Neural crest cell (in vitro differentiated cells): ENCODE measurements around the gene RSPH4A. TPM values are rescaled to one million over a fixed set of nuclear protein-coding genes. Genes with fewer than 3 reads are reported as not detected.
A peak's percentile ranks its signal among the peaks of the same experiment; 100 is the strongest.

Experiments
- DNase-seq: peaks from one replicate; pipeline ENCODE4 v3.0.0; 2021; ENCODE audit warnings: low read depth, mixed read lengths, low spot score
- H3K27ac Mint-ChIP-seq: one replicate; pipeline ENCODE4 v1.8.0; 2021; ENCODE audit warnings: mild to moderate bottlenecking, mixed read lengths; ENCODE audit not compliant: unreplicated experiment
- H3K27me3 Mint-ChIP-seq: 2 replicates; pipeline ENCODE4 v1.8.0; 2021; ENCODE audit warnings: low read depth, mild to moderate bottlenecking, mixed read lengths
- H3K36me3 Mint-ChIP-seq: 2 replicates; pipeline ENCODE4 v1.8.0; 2021; ENCODE audit warnings: low read depth, mild to moderate bottlenecking, mixed read lengths
- H3K4me1 Mint-ChIP-seq: 2 replicates; pipeline ENCODE4 v1.8.0; 2021; ENCODE audit warnings: mixed read lengths
- H3K4me3 Mint-ChIP-seq: one replicate; pipeline ENCODE4 v1.8.0; 2021; ENCODE audit warnings: mild to moderate bottlenecking, mixed read lengths
- H3K9me3 Mint-ChIP-seq: 2 replicates; pipeline ENCODE4 v1.8.0; 2021; ENCODE audit warnings: mixed read lengths
- CTCF ChIP-seq: fragments of 200-600 bp; sonication (generic); conservative IDR thresholded peaks from 2 replicates; pipeline ENCODE4 v1.5.0; 2021; ENCODE audit warnings: antibody characterized with exemption, mild to moderate bottlenecking
- total RNA-seq: library from RNA; stranded (reverse); gene quantifications from 2 replicates; pipeline ENCODE4 v1.2.1, GENCODE V29; 2021

The RSPH4A gene
- total RNA-seq, 1 donor from 2014 or later = 2.4 TPM

- Mint-ChIP-seq H3K4me1 (peaks cover 32% of the 10 kb centered on the region), H3K27ac (no peak overlapping the region), H3K27me3 (peaks cover 15% of the 10 kb centered on the region), H3K4me3 (peak overlapping the region; percentile 100), H3K36me3 (no peaks in the 10 kb centered on the region), H3K9me3 (no peaks in the 10 kb centered on the region)
- no peak for TF ChIP-seq CTCF
- DNase-seq = no peak
Observed at GRCh38 chr6:116667623-116668022, 51.3 kb downstream of the RSPH4A start.

- H3K9me3 Mint-ChIP-seq = no peaks in the 10 kb centered on the region
- TF ChIP-seq CTCF = no peak
- H3K4me1 Mint-ChIP-seq = peaks cover 9% of the 10 kb centered on the region
Observed at GRCh38 chr6:116672306-116672705, 56.0 kb downstream of the RSPH4A start.

GRCh38 chr6:116676021-116676420 is 59.7 kb downstream of the RSPH4A start:
- no peak for TF ChIP-seq CTCF
- H3K27ac Mint-ChIP-seq = no peak overlapping the region
- no peak overlapping the region for H3K4me3 Mint-ChIP-seq
- DNase-seq = no peak
- no peaks in the 10 kb centered on the region for H3K9me3 Mint-ChIP-seq
- no peaks in the 10 kb centered on the region for H3K36me3 Mint-ChIP-seq
- peaks cover 4% of the 10 kb centered on the region for H3K4me1 Mint-ChIP-seq
- peaks cover 27% of the 10 kb centered on the region for H3K27me3 Mint-ChIP-seq

More at GRCh38 chr6:116672306-116672705, 56.0 kb downstream of the RSPH4A start:
- Mint-ChIP-seq H3K36me3 (no peaks in the 10 kb centered on the region), H3K27me3 (peaks cover 25% of the 10 kb centered on the region), H3K27ac (no peak overlapping the region), H3K4me3 (peak overlapping the region; percentile 43)
- DNase-seq = no peak

GRCh38 chr6:116680880-116681672 is 64.8 kb downstream of the RSPH4A start, which contains the start of gene KPNA5:
Gene KPNA5, plus strand, starts transcription at chr6:116681211. Its CDS starts 124 bp downstream, at chr6:116681335.
- Mint-ChIP-seq H3K4me3 (peak within 1 kb of the TSS; percentile 99), H3K27me3 (peaks cover 6% of the 10 kb centered on the region), H3K36me3 (peaks cover 14% of the 10 kb centered on the region), H3K4me1 (peaks cover 23% of the 10 kb centered on the region), H3K27ac (peak within 1 kb of the TSS; percentile 99), H3K9me3 (no peaks in the 10 kb centered on the region)
- TF ChIP-seq CTCF = peak; percentile 16
- peak; percentile 86 for DNase-seq

GRCh38 chr6:116682334-116682712 is 66.0 kb downstream of the RSPH4A start:
- Mint-ChIP-seq H3K4me3 (peak overlapping the region; percentile 99), H3K27ac (peak overlapping the region; percentile 95), H3K36me3 (peaks cover 16% of the 10 kb centered on the region), H3K4me1 (peaks cover 28% of the 10 kb centered on the region), H3K27me3 (peaks cover 2% of the 10 kb centered on the region), H3K9me3 (no peaks in the 10 kb centered on the region)
- DNase-seq = no peak
- no peak for TF ChIP-seq CTCF

Other genes starting within 250 kb of the RSPH4A start
- 21.0 and 23.5 TPM in 2 replicates for gene DSE, start 245.5 kb upstream of the RSPH4A start, total RNA-seq
- 1.3 and 4.6 TPM in 2 replicates for gene CALHM6, start 155.1 kb upstream of the RSPH4A start, total RNA-seq
- 0.33 and 0.45 TPM in 2 replicates for gene CALHM5, start 104.8 kb upstream of the RSPH4A start, total RNA-seq
- not detected in 2 replicates for gene TRAPPC3L, start 70.8 kb upstream of the RSPH4A start, total RNA-seq
- gene CALHM4, start 62.7 kb upstream of the RSPH4A start, total RNA-seq = not detected in 2 replicates
- 49.6 and 49.9 TPM in 2 replicates for gene RWDD1, start 45.0 kb upstream of the RSPH4A start, total RNA-seq
- gene ZUP1, start 52.3 kb downstream of the RSPH4A start, total RNA-seq = 14.0 and 14.9 TPM in 2 replicates
- gene KPNA5, start 64.7 kb downstream of the RSPH4A start, total RNA-seq = 10.8 and 13.3 TPM in 2 replicates
- gene FAM162B, start 149.2 kb downstream of the RSPH4A start, total RNA-seq = 1.9 and 2.5 TPM in 2 replicates
- gene GPRC6A, start 212.6 kb downstream of the RSPH4A start, total RNA-seq = not detected in 2 replicates